H7 (cell line): ENCODE data around the gene KRTAP25-1. TPM values are rescaled to one million over a fixed set of nuclear protein-coding genes. Genes with fewer than 3 reads are reported as not detected.

Experiments used
- DNase-seq: peaks from one replicate; pipeline ENCODE4 v3.0.0; 2012
- H3K27me3 ChIP-seq: 2 replicates; pipeline ENCODE4 v1.6.0; 2011; ENCODE audit warnings: mild to moderate bottlenecking, low read length; ENCODE audit not compliant: control insufficient read depth, insufficient read depth
- H3K36me3 ChIP-seq: replicated peaks from 2 replicates; pipeline ENCODE4 v1.5.1; 2011; ENCODE audit warnings: low read length; ENCODE audit not compliant: control insufficient read depth, insufficient read depth
- H3K4me3 ChIP-seq: 2 replicates; pipeline ENCODE4 v1.5.1; 2011; ENCODE audit warnings: low read depth, mild to moderate bottlenecking, control low read depth, low read length, moderate library complexity; ENCODE audit not compliant: insufficient read depth
- total RNA-seq: library from RNA; depleted of rRNA; stranded (reverse); fragments of >200 nt; shearing (Covaris generic); gene quantifications from 2 replicates; pipeline ENCODE4 v1.2.3, GENCODE V29; 2014; rRNA removed

KRTAP25-1 gene, protein sequence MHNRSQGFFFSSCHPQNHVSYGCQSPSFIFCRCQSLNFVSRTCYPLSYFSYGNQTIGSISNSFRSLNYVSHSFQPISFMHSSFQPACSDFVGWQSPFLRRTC
- total RNA-seq: not detected in 2 replicates

DNA sequence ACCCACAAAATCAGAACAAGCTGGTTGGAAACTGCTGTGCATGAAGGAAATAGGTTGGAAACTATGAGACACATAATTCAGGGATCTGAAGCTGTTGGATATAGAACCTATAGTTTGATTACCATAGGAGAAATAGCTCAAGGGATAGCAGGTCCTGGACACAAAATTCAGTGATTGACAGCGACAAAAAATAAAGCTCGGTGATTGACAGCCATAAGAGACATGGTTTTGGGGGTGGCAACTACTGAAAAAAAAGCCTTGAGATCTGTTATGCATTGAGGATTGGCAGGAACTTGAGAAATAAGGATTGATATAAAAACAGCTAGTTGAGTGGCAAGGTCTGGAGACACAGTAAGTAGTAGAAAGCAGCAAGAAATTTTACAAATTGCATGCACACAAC, at the start of gene KRTAP25-1:
Gene KRTAP25-1 (minus strand): TSS at position 300 of the 400 bp plus-strand sequence. CDS start 24 bp downstream, at position 276.
- no peaks in the 10 kb centered on the region for H3K36me3 ChIP-seq
- no peaks in the 10 kb centered on the region for H3K27me3 ChIP-seq
- H3K4me3 ChIP-seq: no peak within 1 kb of the TSS
- no peak for DNase-seq

DNA sequence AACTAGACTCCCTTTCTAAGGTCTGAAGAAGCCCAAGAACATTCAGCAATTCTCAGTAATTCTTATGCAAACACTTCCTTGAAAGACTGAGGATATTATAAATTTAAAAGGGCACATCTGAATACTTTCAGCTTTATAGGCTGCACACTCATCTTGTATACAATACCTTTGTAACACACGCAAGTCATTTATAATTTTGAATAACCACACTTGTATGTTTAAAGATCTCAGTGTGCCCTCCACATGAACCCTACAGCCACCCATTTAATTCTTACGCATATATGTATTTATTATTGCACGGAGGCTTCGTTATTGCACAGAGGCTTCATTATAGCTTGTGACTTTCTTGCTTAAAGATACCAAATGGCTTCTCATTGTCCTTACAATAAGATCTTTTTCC, 49.4 kb upstream of the KRTAP25-1 start:
- no peaks in the 10 kb centered on the region for H3K27me3 ChIP-seq
- no peak for DNase-seq
- H3K4me3 ChIP-seq: no peak overlapping the region
- no peaks in the 10 kb centered on the region for H3K36me3 ChIP-seq

DNA sequence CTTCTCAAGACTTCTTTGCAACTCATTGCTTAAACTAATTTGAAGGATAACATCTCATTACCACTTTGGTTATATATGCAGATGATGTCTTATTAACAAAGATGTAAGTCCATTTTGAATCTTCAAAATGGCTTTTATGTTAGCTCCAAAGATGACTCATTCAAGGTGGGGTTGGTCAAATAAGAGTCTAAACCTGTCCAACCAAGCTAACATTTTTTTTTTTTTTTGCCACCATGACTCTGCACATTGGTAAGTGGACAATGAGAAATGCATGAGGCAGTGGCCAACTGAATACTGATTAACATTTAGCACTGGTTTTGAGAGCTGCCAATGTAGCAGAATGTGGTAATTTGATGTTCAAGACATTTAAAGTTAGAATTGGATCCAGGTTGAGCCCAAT, 48.5 kb upstream of the KRTAP25-1 start:
- Histone ChIP-seq H3K27me3 (no peaks in the 10 kb centered on the region), H3K36me3 (no peaks in the 10 kb centered on the region), H3K4me3 (no peak overlapping the region)
- DNase-seq: no peak

DNA sequence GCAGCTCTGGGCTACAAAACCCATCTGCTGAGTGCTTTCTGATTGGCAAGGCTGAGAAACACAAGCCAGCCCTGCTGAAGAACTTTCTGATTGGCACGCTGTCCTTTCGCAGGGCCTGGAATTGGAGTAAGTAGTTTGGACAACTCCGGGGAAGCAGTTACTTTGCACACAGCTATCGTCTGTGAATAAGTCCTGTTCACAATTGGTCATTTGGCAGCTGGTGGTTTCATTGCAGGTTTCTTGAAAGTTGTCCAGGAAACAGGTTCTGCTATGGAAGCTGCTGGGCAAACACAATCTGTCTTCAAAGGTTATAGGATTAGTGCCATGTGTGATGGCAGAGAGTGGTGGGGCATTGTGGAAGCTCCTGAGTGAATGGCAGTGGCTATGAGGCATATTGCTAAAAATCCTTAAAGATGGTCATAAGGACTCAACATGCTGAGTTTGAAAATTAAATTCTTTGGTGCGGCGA, 48.0 kb upstream of the KRTAP25-1 start, which contains the start of gene KRTAP27-1:
Gene KRTAP27-1 (minus strand): TSS at position 419 of the 469 bp plus-strand sequence. CDS start 26 bp downstream, at position 393.
- no peak within 1 kb of the TSS for H3K4me3 ChIP-seq
- no peak for DNase-seq
- H3K27me3 ChIP-seq: no peaks in the 10 kb centered on the region
- no peaks in the 10 kb centered on the region for H3K36me3 ChIP-seq

DNA sequence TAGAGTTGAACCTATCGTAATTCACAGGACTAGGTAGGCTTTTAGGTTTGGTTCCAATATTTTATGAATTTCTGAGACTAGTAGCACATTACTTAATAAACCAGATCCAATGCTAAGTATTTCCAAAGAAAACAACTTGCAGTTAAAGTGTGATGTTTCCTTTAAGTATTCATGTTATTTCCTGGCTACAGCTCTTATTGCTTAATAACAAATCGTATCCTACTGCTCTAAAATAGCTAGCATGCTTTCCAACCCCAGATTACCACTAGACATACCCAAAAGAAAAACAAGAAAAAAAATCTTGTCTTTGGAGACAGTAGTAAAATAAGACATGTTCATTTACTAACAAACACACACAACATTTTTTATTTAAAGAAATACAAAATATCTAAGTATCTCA, 47.3 kb upstream of the KRTAP25-1 start:
- H3K4me3 ChIP-seq: no peak overlapping the region
- H3K27me3 ChIP-seq: no peaks in the 10 kb centered on the region
- no peaks in the 10 kb centered on the region for H3K36me3 ChIP-seq
- no peak for DNase-seq

DNA sequence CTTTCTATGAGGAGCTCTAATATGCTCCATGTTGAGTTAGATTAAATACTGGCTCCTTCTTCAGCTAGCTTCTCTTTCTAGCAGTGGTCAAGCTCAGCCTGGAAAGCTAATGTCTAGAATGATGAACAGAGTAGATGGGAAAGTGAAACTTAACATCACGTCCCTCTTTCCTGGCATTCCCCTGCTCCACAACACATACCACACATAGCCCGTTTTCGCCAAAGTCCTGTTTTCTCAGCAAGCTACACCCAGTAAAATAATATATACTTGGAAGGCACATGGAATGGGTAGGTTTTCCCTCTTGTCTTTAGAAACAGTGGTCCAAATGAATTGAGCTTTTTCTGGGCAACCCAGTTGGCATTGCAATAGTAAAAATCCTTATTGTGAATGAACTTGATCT, 44.4 kb upstream of the KRTAP25-1 start:
- DNase-seq: no peak
- no peak overlapping the region for H3K4me3 ChIP-seq
- no peaks in the 10 kb centered on the region for H3K36me3 ChIP-seq
- H3K27me3 ChIP-seq: no peaks in the 10 kb centered on the region

DNA sequence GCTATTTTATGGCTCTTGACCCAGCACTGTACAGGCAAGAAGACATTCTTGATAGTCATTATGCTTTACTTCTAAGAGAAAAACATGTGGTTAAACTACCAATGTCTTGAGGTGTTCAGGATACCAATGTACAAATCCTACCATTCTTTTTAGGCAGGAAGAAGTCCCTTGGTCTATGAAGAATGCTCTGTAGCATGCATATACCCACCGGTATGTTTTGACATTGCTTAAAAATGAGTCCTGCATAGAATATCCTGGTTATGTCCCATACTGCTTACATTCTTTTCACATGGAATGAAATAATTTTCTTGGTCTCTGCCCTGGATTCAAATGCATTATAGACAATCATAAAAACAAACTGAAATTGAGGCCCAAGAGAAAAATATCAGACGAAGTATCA, 43.4 kb upstream of the KRTAP25-1 start:
- H3K4me3 ChIP-seq: no peak overlapping the region
- no peaks in the 10 kb centered on the region for H3K36me3 ChIP-seq
- no peaks in the 10 kb centered on the region for H3K27me3 ChIP-seq
- no peak for DNase-seq

DNA sequence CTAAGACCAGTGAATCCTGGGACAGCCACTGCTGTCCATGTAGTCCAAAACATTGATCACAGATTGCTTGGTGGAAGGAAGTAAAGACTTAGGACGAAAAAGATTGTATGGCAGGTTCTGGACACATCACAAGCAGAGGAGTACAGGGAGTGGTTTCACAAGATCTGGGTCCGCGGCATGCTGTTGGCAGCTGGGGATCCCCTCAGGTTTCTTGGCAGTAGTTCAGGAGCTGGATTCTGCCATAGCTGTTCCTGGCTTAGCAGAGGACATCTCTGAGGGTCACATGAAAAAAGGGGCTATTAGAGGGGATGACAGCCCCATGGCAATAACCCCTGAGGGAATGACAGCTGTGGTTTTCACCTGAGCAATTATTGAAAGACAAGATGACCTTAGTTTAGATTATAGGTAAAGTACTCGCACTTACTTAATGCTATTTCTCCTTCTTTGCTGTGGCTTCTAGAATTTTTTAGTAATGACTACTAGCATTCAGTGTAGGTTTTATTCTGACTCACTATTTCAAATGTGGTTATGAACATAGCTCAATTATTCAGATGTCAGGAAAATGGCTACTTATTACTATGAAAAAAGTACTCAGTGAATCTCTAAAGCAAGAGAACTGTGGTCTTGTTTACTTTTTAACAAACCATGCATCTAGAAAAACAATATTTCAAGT, 40.0 kb upstream of the KRTAP25-1 start:
- Histone ChIP-seq H3K36me3 (no peaks in the 10 kb centered on the region), H3K4me3 (no peak overlapping the region), H3K27me3 (no peaks in the 10 kb centered on the region)
- DNase-seq: no peak

DNA sequence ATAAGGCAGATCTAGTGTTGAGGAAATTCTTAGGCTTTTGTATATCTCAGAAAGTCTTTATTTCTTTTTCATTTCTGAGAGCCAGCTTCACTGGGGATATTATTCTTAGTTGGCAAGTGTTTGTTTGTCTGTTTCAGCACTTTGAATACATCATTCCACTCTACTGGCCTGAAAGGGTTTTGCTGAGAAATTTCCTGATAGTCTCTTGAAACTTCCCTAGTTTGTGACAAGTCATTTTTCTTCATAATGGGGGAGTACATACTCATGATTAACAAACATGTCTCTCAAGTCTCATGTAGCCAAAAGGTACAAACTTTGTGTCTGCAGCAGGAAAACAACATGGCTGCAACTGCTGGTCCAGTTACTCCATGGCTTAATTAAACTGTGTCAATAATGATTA, 37.1 kb upstream of the KRTAP25-1 start:
- H3K36me3 ChIP-seq: no peaks in the 10 kb centered on the region
- no peaks in the 10 kb centered on the region for H3K27me3 ChIP-seq
- DNase-seq: no peak
- no peak overlapping the region for H3K4me3 ChIP-seq

DNA sequence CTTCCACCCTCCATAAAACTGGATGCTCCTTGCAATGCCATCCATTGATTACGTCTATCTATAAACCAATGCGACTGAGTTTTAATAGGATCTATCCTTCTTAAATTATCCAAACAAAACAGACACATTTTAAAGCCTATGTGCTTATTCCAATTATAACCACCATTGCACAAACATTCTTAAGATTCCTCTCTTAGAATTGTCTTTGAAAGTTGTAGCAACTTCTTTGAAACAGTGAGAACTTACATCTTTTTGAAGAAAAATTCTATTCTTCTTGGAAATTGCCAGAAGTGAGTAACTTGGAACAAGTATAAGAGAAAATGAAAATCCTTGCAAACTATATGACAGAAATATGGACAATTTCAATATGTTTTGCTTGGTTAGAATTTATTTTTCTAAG, 30.9 kb upstream of the KRTAP25-1 start, which contains the start of gene KRTAP26-1:
Gene KRTAP26-1 (minus strand): TSS at position 101 of the 400 bp plus-strand sequence. CDS start 280 bp downstream, outside the sequence.
- H3K27me3 ChIP-seq: no peaks in the 10 kb centered on the region
- H3K4me3 ChIP-seq: no peak within 1 kb of the TSS
- DNase-seq: no peak
- H3K36me3 ChIP-seq: no peaks in the 10 kb centered on the region

DNA sequence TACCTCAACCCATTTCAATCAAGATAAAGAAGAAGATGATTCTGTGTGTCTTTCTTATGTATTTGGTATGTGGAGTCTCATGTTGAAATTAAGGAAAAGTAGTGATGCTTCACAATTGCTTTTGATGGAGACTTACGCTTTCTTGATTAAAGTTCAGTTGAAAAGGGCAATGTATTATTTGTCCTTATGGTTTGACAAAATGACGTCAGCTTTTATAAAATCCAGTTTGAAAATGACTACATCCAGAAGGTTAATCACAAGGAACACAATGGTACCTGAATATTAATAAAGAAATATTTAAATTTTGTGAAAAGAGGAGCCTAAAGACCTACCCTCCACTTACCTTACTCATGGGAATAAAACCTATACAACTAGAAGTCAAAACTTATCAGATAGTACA, 26.4 kb upstream of the KRTAP25-1 start:
- H3K36me3 ChIP-seq: no peaks in the 10 kb centered on the region
- no peak overlapping the region for H3K4me3 ChIP-seq
- no peak for DNase-seq
- H3K27me3 ChIP-seq: no peaks in the 10 kb centered on the region

DNA sequence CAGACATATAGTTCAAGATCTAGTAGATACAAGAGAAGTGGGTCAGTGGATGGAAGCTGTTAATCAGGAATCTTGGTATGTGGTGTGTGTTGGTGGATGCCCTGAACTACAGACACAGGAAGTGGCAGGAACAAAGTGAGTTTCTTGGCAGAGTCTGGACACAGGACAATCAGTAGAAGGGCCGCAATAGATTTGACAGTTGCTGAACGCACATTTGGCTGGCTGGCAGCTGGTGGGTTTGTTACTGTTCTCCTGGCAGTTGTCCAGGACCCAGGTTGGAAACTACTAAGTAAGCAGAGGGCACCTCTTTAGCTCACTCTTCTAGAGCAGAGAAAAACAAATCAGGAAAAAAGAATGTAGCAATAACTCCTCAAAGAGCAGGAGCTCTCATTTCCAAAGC, 17.6 kb upstream of the KRTAP25-1 start:
- Histone ChIP-seq H3K27me3 (no peaks in the 10 kb centered on the region), H3K4me3 (no peak overlapping the region), H3K36me3 (no peaks in the 10 kb centered on the region)
- DNase-seq: no peak

DNA sequence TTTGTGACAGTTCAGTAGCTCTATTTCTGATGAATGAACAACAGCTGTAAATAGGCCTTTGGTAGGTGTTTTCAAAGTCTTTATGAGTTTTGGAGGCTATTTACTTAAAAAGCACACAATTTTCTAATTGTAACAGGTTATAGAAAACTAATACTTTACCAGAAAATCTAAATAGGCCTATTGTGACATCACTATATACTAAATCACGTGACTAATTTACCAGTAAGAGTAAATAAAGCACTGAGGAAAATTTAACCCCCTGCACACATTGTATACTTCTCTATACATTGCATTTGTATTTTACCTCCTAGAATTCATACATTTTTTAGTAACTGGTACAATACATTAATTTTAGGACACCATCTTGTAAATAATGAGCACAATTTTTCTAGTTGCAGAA, 15.8 kb upstream of the KRTAP25-1 start:
- H3K4me3 ChIP-seq: no peak overlapping the region
- no peak for DNase-seq
- H3K27me3 ChIP-seq: no peaks in the 10 kb centered on the region
- H3K36me3 ChIP-seq: no peaks in the 10 kb centered on the region

DNA sequence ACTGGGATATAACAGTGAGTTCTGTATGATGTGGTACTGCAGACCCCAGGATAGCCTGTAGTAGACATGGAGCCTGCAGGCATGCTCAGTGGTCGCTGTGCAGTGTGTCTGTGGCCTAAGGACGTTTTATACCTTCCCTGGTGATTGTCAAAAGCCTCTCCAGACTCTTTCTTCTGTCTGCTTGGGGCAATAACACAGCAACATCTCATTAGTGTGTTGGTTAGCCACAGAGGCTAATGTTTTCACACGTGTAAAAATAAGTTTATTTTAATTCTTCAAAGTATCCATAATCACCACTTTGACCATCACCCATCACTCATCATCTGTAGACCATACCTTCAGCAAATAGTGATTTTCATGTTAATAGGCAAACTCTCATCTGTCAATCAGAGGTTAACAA, 6.5 kb downstream of the KRTAP25-1 start, which contains the start of gene KRTAP24-1:
Gene KRTAP24-1 (minus strand): TSS at position 101 of the 400 bp plus-strand sequence. CDS start 18 bp downstream, at position 83.
- Histone ChIP-seq H3K27me3 (no peaks in the 10 kb centered on the region), H3K4me3 (no peak within 1 kb of the TSS), H3K36me3 (no peaks in the 10 kb centered on the region)
- no peak for DNase-seq

DNA sequence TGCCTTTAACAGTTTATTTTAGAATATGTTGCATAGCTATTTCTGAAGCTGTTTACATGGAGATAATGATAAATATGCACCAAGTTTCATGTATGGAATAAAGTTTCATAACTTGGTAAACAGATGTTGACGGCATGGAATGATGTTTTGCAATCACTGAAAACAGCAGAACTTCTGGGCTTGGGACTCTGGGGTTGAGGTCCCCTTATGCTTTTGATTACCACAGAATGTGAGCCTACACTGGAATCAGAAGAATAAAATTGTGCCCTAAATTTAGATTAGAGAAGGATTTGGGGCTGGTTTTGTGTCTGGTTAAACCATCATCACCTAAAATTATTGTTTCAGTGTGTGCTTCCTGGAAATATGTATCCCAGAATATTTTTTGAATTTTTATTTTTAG, 17.7 kb downstream of the KRTAP25-1 start:
- no peak overlapping the region for H3K4me3 ChIP-seq
- DNase-seq: no peak
- H3K27me3 ChIP-seq: no peaks in the 10 kb centered on the region
- H3K36me3 ChIP-seq: no peaks in the 10 kb centered on the region
